NCI-H1436 (cell line): Measurements from ENCODE around the gene IL26.

ENCODE experiments used
- DNase-seq: peaks from one replicate; lab custom pipeline; 2025; lab: John Stamatoyannopoulos, UW

IL26 gene

GRCh38 chr12:68239309-68239982 is 13.8 kb upstream of the IL26 start:
- no peak for DNase-seq

DNA sequence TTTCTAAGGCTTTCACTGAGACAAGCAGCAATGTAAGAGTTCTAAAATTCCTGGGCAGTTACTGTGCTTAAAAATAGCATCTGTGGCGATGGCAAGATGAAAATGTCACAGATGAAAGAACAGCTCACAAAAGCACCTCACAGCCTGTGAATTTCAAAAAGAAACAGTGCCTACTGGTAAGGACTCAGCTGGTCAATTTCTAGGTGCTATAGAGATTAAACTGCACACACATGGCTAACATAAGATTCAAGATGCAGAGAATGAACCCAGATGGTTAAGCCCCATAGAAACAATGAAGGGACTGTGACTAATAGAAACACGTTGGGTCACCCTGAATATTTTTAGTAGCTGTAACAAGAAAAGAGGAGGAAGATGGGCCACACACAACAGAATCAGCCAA is 12.0 kb upstream of the IL26 start:
- no peak for DNase-seq

GRCh38 chr12:68237078-68237477 is 11.5 kb upstream of the IL26 start:
- DNase-seq = no peak

GRCh38 chr12:68236421-68237059 is 10.9 kb upstream of the IL26 start:
- no peak for DNase-seq

DNA sequence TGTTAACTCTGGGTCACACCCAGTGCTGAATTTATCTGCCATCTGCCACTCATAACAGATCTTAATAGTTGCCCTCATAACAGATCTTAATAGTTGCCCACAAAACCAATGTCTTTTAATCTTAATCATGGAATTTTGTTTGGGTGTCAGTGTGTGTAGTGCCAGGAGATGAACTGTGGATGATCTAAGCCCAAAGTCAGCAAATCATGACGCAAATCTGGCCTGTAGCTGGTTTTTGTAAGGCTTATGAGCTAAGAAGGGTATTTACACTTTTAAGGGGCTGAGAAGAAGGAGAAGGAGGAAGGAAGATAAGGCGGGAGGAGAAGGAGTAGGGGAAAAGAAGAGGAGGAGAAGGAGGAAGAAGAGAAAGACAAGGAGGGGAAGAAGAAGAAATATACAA is 10.0 kb upstream of the IL26 start:
- no peak for DNase-seq

- DNase-seq = no peak
These were observed 8.5 kb upstream of the IL26 start for GRCh38 chr12:68234140-68234539.

DNA sequence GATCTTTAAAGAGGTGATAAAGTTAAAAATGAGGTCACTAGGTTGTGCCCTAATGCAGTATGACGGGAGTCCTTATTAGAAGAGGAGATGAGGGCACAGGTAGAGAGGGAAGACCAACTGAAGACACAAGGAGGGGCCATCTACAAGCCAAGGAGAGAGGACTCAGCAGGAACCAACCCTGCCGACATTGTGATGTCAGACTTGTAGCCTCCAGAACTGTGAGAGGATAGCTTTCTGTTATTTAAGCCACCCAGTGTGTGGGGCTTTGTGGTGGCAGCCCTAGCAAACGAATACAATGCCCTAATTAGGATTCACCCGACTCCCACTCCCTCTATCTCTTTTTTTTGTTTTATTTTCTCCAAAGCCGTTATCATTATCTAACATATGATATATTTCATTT is 7.9 kb upstream of the IL26 start:
- DNase-seq = no peak

- DNase-seq = no peak
These were observed 6.1 kb upstream of the IL26 start for GRCh38 chr12:68231691-68232090.

- no peak for DNase-seq
These were observed 5.6 kb upstream of the IL26 start for GRCh38 chr12:68231229-68231628.

GRCh38 chr12:68229956-68230355 is 4.3 kb upstream of the IL26 start:
- no peak for DNase-seq

DNA sequence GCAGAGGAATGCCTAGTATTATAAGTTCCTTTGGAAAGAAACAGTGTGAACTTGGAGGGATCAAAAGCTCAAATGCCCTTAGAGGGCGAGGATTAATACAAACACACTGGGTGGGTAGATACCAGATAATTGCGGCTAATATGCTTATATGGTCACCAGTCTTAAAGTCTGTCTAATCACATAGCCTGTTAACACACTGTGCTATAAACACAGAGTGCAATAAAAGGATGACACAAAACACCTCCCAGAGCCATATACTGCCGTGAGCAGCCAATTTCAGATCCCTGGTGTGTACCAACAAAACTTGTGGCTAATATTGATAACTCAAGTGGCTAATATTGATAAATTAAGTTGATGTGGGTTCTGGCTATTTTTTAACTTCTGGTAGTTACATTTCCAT is 1.7 kb upstream of the IL26 start:
- no peak for DNase-seq

GRCh38 chr12:68224613-68225285 is 861 bp downstream of the IL26 start:
- no peak for DNase-seq

DNA sequence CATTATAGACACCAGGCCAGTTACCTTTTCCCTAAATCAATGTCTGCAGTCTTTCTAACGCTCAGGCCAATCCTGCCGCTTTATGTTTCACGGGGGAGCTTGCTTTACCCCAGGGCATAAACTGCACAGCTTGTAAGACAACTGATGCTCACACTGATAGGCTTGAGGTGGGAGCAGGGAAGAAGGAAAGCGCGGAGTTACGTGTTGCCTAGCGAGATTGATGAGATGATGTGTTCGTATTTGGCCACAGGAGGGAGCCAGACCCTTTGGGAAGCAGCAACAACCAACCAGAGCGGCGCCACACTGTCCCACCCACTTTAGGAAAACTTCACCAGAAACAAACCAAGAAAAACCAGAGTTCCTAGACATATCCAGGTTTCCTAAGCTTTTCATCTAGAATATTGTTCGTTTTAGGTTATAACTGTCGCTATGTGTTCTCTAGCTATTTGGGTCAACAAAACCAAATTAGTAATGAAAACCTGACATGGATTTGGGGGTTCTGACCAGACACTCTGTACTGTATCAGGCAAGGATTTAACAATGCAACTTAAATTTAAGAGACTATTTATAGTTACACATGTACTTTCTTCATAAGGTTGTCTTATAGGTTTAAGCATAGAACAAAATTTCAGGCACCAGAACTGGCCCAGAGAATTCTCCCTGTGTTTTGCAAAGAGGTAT is 2.4 kb downstream of the IL26 start:
- DNase-seq = peak; percentile 54

DNA sequence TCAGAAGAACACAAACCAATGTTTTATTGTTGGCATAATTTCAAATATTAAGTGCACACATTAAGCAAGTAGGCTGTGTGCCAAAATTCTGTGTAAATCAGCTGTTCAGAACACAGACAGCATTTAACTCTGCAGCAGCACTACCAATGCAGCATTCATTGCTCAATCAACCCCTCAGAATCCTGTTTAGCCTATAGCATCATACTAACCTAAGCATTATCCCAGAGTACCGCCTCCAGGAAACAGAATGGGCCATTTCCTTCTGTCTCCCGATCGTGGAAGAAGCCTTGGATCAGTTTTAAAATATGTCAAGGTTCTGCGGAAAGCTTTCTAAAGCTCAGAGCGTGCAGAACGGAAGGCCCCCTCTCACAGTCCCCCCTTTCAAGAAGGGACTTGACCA is 3.3 kb downstream of the IL26 start:
- DNase-seq = peak; percentile 5

DNA sequence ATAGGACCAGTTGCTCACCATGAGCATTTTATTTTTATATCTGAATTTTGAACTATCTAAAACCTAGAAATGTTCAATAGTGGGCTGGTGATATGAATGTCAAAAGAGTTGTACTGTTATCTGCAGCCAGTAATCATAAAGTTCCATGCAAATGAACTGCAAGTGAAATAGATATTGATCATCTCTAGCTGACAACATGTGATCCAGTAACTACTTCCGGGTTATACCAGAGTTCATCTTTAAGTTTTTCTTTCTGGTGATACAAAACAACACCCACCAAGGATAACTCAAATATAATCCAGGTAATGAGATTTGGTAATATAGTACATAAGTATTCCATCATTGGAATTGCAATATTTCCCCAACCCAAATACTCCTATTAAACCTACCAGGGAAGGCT is 4.1 kb downstream of the IL26 start:
- no peak for DNase-seq

GRCh38 chr12:68210875-68211274 is 14.7 kb downstream of the IL26 start:
- DNase-seq = no peak

GRCh38 chr12:68209048-68209728 is 16.4 kb downstream of the IL26 start:
- peak; percentile 69 for DNase-seq

- DNase-seq = peak; percentile 93
These were observed 18.3 kb downstream of the IL26 start for GRCh38 chr12:68207276-68207675.

DNA sequence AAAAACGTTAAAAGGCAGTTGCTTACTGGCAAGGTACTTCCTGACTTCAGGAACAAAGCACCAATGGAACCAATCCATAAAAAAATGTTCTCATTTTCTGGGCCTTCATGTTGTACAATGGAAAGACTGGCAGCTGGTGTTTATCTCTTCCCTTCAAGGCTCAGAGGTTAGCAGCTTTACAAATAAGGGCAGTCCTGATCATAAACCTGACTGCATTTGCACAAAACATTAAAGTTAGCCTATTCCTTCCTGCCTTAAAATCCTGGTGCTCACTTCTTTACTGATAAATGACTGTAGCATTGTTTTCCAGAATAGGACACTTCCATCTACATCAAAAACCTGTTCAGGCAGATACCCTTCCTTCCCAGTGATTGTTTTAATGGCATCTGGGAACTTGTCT is 19.2 kb downstream of the IL26 start:
- no peak for DNase-seq

GRCh38 chr12:68203460-68203875 is 22.1 kb downstream of the IL26 start:
- DNase-seq = no peak

GRCh38 chr12:68200854-68201253 is 24.8 kb downstream of the IL26 start:
- DNase-seq = no peak

- no peak for DNase-seq
These were observed 26.5 kb downstream of the IL26 start for GRCh38 chr12:68199127-68199526.
